ENCODE data around the gene ADIPOR2.
"Not testable (repeated sequence)": the region's sequence is repeated elsewhere in the genome, so short reads cannot be mapped to it uniquely, and the experiment has no call there.

The ADIPOR2 gene

DNA sequence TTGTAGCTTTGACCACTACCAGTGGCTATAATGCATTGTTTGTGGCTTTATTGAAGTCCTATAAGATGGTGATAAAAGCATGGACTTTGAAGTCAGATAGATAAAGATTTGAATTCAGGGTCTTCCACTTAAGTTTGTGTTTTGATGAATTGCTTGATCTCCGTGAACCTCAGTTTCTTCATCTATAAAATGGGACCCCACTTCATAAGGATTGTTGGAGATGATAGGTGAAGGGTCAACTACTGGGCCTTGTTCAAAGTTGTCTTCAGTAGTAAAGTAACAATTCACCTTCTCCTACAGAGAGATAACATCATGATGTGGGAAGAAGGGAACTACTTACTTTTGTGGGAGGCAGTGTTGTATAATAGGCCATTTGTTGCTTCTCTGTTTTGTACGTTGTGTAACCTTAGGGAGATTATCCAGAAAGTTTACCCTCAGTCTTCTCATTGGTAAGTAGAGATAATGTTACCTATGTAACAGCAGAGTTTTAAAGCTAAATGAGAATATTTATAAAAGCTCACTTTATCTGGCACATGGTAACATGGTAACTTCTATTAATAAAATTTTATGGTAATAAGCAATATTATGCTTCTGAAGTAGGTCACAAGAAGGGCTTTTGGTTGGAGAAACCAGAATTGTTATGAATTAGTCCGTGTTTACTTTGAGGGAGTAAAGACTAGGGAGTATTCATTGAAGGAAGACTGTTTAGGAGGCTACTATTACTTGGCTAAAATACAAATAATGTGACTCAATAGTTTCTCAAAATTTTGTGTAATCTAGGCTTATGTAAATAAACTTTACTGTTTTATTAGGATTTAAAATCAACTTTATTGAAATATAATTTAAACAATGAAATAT is 15.1 kb downstream of the ADIPOR2 start:
- DNase-seq (ENCODE audit: low spot score), result no peak

- no peak for DNase-seq (ENCODE audit: low spot score)
These were observed 15.7 kb downstream of the ADIPOR2 start for GRCh38 chr12:1706632-1706980.

DNA sequence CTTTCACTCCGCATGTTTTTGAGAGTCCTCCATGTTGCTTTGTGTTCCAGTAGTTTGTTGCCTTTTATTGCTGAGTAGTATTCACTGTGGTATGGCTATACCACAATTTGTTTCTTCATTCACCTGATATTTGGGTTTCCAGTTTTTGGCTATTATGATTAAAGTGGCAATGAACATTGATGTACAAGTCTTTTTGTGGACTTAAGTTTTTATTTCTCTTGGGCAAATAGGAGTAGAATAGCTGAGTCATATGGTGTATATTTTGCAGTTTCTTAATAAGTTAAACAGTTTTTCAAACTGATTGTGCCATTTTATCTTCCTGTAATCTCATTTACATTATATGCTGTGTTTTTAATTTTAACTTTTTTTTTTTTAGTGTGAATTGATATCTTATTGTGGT is 16.2 kb downstream of the ADIPOR2 start:
- no peak for DNase-seq (ENCODE audit: low spot score)

DNA sequence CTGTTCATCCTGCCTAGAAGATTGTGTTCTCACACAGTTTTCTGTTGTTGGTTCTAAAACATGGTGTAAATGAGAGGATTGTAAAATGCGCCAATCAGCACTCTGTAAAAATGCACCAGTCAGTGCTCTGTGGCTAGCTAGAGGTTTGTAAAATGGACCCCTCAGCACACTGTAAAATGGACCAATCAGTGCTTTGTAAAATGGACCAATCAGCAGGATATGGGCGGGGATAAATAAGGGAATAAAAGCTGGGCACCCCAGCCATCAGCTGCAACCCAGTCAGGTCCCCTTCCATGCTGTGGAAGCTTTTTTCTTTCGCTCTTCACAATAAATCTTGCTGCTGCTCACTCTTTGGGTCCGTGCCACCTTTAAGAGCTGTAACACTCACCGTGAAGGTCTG is 19.1 kb downstream of the ADIPOR2 start:
- not testable (repeated sequence) for DNase-seq (ENCODE audit: low spot score)

- not testable (repeated sequence) for DNase-seq (ENCODE audit: low spot score)
These were observed 20.0 kb downstream of the ADIPOR2 start for GRCh38 chr12:1710870-1711269.

- not testable (repeated sequence) for DNase-seq (ENCODE audit: low spot score)
These were observed 20.8 kb downstream of the ADIPOR2 start for GRCh38 chr12:1711536-1712211.

DNA sequence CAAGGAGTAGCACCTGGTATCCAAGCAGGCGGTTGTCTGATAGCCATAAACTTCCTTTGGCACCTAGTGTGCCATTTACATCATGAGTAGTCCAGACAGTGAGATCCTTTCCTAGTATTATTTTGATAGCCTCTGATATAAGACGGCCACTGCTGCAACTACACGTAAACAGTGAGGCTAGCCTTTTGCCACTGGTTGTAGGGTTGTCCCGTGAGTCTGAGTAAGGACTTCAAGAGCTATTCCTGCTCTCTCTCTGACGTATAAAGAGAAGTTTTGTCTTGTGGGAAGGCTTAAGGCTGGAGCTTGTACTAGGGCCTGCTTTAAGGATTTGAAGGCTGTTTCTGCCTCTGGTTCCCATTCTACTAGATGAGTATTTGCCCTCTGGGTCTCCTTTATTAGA is 21.4 kb downstream of the ADIPOR2 start:
- DNase-seq (ENCODE audit: low spot score), result not testable (repeated sequence)

GRCh38 chr12:1712852-1713251 is 22.0 kb downstream of the ADIPOR2 start:
- DNase-seq (ENCODE audit: low spot score), result not testable (repeated sequence)

DNA sequence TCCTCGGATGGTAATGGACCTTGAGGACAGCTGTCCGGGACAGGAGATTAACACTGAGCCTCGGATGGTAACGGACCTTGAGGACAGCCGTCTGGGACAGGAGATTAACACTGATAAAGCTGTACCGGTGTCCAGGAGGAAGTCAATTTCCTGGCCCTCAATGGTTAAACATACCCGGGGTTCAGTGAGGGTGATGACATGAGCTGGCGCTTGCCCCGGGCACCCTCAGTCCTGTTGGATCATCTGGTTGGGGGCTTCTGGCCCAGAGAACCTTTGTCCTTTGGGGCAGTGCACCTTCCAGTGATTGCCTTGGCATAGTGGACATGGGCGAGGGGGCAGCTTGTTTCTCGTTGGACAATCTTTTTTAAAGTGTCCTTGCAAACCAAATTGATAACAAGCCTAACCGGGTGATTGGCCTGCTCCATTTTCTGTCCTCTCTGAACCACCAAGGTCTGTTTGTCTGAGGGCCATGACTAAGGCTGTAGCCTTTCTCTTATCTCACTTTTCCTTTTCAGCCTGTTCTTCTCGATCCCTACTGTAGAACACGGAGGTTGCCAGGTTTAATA is 23.0 kb downstream of the ADIPOR2 start:
- not testable (repeated sequence) for DNase-seq (ENCODE audit: low spot score)

DNA sequence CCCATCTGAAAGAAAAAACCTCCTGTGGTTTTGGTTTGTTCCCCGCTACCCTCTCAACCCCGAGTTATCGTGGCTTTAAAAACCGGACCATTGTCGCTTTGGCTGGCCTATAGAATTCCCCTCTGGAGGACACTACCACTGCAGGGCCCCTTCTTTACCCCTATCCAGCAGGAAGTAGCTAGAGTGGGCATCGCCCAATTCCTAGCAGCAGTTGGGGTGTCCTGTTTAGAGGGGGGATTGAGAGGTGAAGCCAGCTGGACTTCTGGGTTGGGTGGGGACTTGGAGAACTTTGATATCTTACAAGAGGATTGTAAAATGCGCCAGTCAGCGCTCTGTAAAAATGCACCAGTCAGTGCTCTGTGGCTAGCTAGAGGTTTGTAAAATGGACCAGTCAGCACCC is 24.6 kb downstream of the ADIPOR2 start:
- DNase-seq (ENCODE audit: low spot score), result not testable (repeated sequence)

- DNase-seq (ENCODE audit: low spot score), result no peak
These were observed 25.5 kb downstream of the ADIPOR2 start for GRCh38 chr12:1716215-1716862.

DNA sequence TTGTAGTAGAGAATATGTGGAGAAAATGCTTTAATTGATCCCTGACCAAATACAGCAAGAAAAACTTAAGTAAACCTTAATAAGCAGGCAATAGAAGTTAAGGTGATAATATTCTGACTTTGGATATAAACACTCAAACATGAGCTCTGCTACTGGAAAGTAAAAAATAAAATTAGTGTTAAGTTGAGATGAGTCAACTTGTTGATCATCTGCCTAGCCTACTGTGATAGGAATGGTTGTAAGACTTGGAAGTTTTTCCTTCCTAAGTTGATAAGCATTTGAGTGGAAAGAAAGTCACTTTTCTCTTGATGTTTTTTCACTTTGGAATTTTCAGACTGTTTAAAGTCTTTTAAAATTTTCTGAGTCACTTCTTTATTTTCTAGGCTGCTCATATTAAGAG is 26.0 kb downstream of the ADIPOR2 start:
- no peak for DNase-seq (ENCODE audit: low spot score)

- no peak for DNase-seq (ENCODE audit: low spot score)
These were observed 28.3 kb downstream of the ADIPOR2 start for GRCh38 chr12:1719139-1719538.

GRCh38 chr12:1720494-1720893 is 29.6 kb downstream of the ADIPOR2 start:
- no peak for DNase-seq (ENCODE audit: low spot score)

DNA sequence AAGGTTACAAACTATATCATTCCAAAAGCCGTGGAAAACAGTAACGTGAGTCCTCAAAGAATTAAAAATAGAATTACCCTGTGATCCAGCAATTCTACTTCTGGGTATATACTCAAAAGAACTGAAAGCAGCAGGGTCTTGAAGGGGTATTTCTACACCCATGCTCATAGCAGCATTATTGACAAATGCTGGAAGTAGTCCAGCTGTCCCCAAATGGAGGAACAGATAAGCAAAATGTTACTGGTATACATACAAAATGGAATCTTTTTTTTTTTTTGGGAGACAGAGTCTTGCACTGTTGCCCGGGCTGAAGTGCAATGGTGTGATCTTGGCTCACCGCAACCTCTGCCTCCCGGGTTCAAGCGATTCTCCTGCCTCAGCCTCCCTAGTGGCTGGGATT is 32.9 kb downstream of the ADIPOR2 start:
- DNase-seq (ENCODE audit: low spot score), result no peak

DNA sequence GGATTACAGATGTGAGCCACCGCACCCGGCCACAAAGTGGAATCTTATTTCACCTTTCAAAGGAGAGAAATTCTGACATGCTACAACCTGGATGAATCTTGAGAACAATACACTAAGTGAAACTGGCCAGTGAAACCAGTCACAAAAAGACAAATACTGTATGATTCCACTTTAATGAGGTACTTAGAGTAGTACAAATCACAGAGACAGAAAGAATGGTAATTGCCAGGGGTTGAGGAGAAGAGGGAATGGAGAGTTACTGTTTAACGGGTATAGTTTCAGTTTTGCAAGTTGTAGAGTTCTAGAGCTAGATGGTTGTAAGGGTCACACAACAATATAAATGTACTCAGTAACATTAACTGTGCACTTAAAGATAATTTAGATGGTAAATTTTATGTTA is 33.4 kb downstream of the ADIPOR2 start:
- DNase-seq (ENCODE audit: low spot score), result no peak

DNA sequence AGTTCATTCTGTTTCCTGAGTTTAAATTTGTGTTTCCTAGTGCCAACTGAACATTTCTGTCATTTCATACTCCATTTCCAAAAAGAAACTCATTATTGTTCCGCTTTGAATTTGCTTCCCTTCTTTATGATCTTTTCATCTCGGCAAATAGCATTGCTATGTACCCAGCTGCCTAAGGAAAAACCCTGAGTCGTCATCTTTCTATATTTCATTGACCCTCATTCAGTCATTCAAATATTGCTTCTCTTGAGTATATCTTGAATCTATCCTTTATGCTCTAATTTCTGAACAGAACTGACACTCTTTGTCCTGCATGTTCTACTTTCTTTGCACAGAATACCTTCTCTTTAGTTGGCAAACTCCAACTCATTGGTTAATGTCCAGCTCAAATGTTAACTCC is 35.9 kb downstream of the ADIPOR2 start:
- DNase-seq (ENCODE audit: low spot score), result no peak

- no peak for DNase-seq (ENCODE audit: low spot score)
These were observed 38.0 kb downstream of the ADIPOR2 start for GRCh38 chr12:1728824-1729223.

GRCh38 chr12:1731019-1731687 is 40.3 kb downstream of the ADIPOR2 start:
- DNase-seq (ENCODE audit: low spot score), result no peak

DNA sequence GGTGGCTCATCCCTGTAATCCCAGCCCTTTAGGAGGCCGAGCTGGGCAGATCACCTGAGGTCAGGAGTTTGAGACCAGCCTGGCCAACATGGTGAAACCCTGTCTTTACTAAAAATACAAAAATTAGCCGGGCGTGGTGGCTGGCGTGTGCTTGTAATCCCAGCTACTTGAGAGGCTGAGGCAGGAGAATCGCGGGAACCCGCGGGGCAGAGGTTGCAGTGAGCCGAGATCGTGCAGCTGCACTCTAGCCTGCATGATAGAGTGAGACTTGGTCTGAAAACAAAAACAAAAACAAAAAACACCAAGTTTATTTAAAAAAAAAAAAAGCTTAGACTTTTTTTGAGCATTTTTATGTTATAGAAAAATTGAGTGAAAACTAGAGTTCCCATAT is 40.8 kb downstream of the ADIPOR2 start:
- not testable (repeated sequence) for DNase-seq (ENCODE audit: low spot score)

- no peak for DNase-seq (ENCODE audit: low spot score)
These were observed 42.0 kb downstream of the ADIPOR2 start for GRCh38 chr12:1732914-1733313.

- not testable (repeated sequence) for DNase-seq (ENCODE audit: low spot score)
These were observed 42.8 kb downstream of the ADIPOR2 start for GRCh38 chr12:1733712-1734111.
